AG04449 (cell line): ENCODE results near the gene GTF2F2.
A peak's percentile ranks its signal among the peaks of the same experiment; 100 is the strongest.

Experiments
- CTCF ChIA-PET: fragments of 350-600 bp; formaldehyde crosslinking; extraction: SDS; loops from one replicate; lab custom pipeline; 2021; ENCODE audit warnings: antibody characterized with exemption; lab: Yijun Ruan, JAX
- POLR2A ChIA-PET: fragments of 400-600, 350-600 bp; formaldehyde crosslinking; extraction: SDS; loops from one replicate; lab custom pipeline; 2020; ENCODE audit warnings: antibody characterized with exemption, inconsistent platforms; lab: Yijun Ruan, JAX
- DNase-seq: peaks from one replicate; pipeline ENCODE4 v3.0.0-alpha.2; 2010; ENCODE audit warnings: low read depth, low spot score
- H3K4me3 ChIP-seq: 2 replicates; pipeline ENCODE4 v1.5.1; 2011; ENCODE audit warnings: low read depth, mild to moderate bottlenecking, control low read depth, low read length
- TF ChIP-seq, protein P1 (sequence below): IDR thresholded peaks from one replicate; pipeline ENCODE4 v1.5.1; 2011; ENCODE audit warnings: mild to moderate bottlenecking, moderate library complexity, low read length, control low read depth, inconsistent platforms; ENCODE audit not compliant: insufficient read depth; ENCODE audit errors: missing control alignments

The GTF2F2 gene

DNA sequence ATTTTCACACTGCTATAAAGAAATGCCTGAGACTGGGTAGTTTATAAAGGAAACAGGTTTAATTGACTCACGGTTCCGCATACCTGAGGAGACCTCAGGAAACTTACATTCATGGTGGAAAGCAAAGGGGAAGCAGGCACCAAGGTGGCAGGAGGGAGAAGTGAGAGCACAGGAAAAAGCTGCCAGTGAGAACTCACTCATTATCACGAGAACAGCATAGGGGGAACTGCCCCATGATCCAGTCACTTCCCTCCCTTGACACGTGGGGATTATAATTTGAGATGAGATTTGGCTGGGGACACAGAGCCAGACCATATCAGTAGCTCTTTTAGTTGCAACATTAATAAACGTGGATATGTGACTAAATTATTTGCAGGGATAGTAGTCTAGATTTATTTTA is 84.8 kb downstream of the GTF2F2 start:
- TF ChIP-seq, protein P1, sequence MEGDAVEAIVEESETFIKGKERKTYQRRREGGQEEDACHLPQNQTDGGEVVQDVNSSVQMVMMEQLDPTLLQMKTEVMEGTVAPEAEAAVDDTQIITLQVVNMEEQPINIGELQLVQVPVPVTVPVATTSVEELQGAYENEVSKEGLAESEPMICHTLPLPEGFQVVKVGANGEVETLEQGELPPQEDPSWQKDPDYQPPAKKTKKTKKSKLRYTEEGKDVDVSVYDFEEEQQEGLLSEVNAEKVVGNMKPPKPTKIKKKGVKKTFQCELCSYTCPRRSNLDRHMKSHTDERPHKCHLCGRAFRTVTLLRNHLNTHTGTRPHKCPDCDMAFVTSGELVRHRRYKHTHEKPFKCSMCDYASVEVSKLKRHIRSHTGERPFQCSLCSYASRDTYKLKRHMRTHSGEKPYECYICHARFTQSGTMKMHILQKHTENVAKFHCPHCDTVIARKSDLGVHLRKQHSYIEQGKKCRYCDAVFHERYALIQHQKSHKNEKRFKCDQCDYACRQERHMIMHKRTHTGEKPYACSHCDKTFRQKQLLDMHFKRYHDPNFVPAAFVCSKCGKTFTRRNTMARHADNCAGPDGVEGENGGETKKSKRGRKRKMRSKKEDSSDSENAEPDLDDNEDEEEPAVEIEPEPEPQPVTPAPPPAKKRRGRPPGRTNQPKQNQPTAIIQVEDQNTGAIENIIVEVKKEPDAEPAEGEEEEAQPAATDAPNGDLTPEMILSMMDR: no peak
- CTCF ChIA-PET: interaction anchor here (1.2 to 1.8 kb wide), 2 partner anchors 11 to 85 kb away, joined by 4 read pairs; partner anchors contain the start of gene GTF2F2
- POLR2A ChIA-PET: no interaction called here
- DNase-seq: no peak
- no peak overlapping the region for H3K4me3 ChIP-seq

DNA sequence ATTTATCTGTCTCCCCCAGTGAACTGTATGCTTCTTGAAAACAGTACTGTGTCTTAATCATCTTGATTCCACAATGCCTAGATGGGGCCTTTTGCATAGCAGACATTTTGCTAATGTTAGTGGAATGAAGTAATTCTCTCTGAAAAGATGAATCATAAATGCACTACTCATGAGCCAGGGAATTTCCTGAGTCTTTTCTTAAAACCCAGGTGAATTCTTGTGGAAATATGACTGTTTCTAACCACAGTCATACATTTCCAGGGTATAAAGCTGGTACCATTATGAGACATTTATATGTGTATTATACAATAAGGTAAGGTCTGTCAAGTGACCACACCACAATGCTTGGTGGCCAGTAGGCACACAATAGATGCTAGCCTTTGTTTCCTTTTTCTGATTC is 86.0 kb downstream of the GTF2F2 start:
- no peak overlapping the region for H3K4me3 ChIP-seq
- ChIA-PET POLR2A (interaction anchor here (0.7 to 1.2 kb wide), 5 partner anchors 10 to 123 kb away, joined by 3 to 4 read pairs (median 3); no protein-coding TSS in a partner anchor), CTCF (interaction anchor here (1.2 to 1.9 kb wide), 5 partner anchors 13 to 159 kb away, joined by 3 to 6 read pairs (median 5); no protein-coding TSS in a partner anchor)
- TF ChIP-seq, protein P1: no peak
- peak; percentile 82 for DNase-seq

GRCh38 chr13:45207319-45207718 is 87.0 kb downstream of the GTF2F2 start:
- H3K4me3 ChIP-seq: no peak overlapping the region
- ChIA-PET CTCF (interaction anchor here (1.2 to 1.9 kb wide), 6 partner anchors 9 to 160 kb away, joined by 3 to 6 read pairs (median 4); no protein-coding TSS in a partner anchor), POLR2A (interaction anchor here (1.0 to 1.2 kb wide), 4 partner anchors 9 to 122 kb away, joined by 3 read pairs; no protein-coding TSS in a partner anchor)
- DNase-seq: no peak
- TF ChIP-seq, protein P1: no peak

DNA sequence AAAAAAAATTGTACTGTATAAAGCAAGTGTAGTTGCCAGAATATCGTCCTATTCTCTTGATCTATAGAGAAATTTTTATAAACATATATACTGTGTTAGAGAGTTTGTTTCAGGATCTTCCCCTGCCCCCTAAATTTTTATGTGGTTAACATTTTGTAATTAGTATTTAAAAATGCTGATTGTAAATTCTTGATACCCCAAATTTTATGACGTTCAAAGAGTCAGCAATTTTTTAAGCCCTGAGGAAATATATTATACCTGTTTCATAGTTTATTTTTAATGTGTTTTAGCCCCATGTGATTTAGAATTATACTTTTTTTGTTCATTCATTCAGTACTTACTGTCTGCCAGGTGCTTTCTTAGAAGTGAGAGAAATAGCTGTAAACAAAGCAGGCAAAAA is 87.8 kb downstream of the GTF2F2 start:
- ChIA-PET POLR2A (no interaction called here), CTCF (interaction anchor here (1.2 to 1.9 kb wide), 2 partner anchors 8 to 72 kb away, joined by 3 to 6 read pairs; no protein-coding TSS in a partner anchor)
- TF ChIP-seq, protein P1: no peak
- DNase-seq: no peak
- H3K4me3 ChIP-seq: no peak overlapping the region

GRCh38 chr13:45209229-45209628 is 88.9 kb downstream of the GTF2F2 start:
- TF ChIP-seq, protein P1: no peak
- ChIA-PET CTCF (interaction anchor here (0.7 kb wide), 1 partner anchor 70 kb away, joined by 3 read pairs; no protein-coding TSS in a partner anchor), POLR2A (no interaction called here)
- H3K4me3 ChIP-seq: no peak overlapping the region
- no peak for DNase-seq

- no peak for DNase-seq
- ChIA-PET POLR2A (interaction anchor here (0.6 kb wide), 1 partner anchor 9 kb away, joined by 3 read pairs; no protein-coding TSS in a partner anchor), CTCF (interaction anchor here (0.6 to 1.3 kb wide), 2 partner anchors 8 to 81 kb away, joined by 3 read pairs; no protein-coding TSS in a partner anchor)
Observed at GRCh38 chr13:45215392-45216077, 95.2 kb downstream of the GTF2F2 start.

More at GRCh38 chr13:45215392-45216077, 95.2 kb downstream of the GTF2F2 start:
- TF ChIP-seq, protein P1: no peak
- H3K4me3 ChIP-seq: no peak overlapping the region
